Measurements from ENCODE around the gene COL12A1. TPM values are rescaled to one million over a fixed set of nuclear protein-coding genes. Genes with fewer than 3 reads are reported as not detected.

The COL12A1 gene
- total and polyA plus RNA-seq, 2 donors (not counting 1 experiment from before 2014, with no cell fraction given): not detected

- intact Hi-C loops (cut with micrococcal nuclease): no loop called here
- H3K9me3 Mint-ChIP-seq (ENCODE audit: insufficient read depth): no peaks in the 10 kb centered on the region
- H2AFZ ChIP-seq (ENCODE audit: insufficient read depth, low read depth, low read length, poor library complexity, severe bottlenecking): no peak overlapping the region
- DNase-seq (no peak), ATAC-seq (ENCODE audit: low read depth) (no peak)
- no peaks in the 10 kb centered on the region for H3K4me1 Mint-ChIP-seq
- no peak overlapping the region for H3K4me3 Mint-ChIP-seq
- H3K36me3 ChIP-seq (replicated peaks in 1 of 2; ENCODE audit: control extremely low read depth in 1 of 2, control insufficient read depth in 1 of 2, extremely low read depth in 1 of 2, insufficient read depth in 2 of 2, low read length in 1 of 2): no peaks in the 10 kb centered on the region
- H4K20me1 ChIP-seq (ENCODE audit: control insufficient read depth, insufficient read depth, low read length, poor library complexity, severe bottlenecking): no peaks in the 10 kb centered on the region
- CTCF ChIA-PET: no interaction called here
- H3K27ac ChIP-seq (ENCODE audit: low read length in 2 of 2): no peak overlapping the region
- H3K9me3 ChIP-seq (ENCODE audit: control extremely low read depth in 1 of 3, control insufficient read depth in 2 of 3, insufficient read depth in 1 of 3, low read length in 2 of 3): no peaks in the 10 kb centered on the region
- POLR2A ChIA-PET: no interaction called here
- H3K79me2 ChIP-seq (ENCODE audit: control insufficient read depth, insufficient read depth, low read length): no peaks in the 10 kb centered on the region
- no peaks in the 10 kb centered on the region for H3K27me3 ChIP-seq (replicated peaks in 1 of 4; ENCODE audit: control extremely low read depth in 1 of 4, control insufficient read depth in 3 of 4, insufficient read depth in 4 of 4, low read length in 3 of 4)
- no peak overlapping the region for H3K9ac ChIP-seq (ENCODE audit: low read length)
- no peaks in the 10 kb centered on the region for H3K27me3 Mint-ChIP-seq
- H3K27ac Mint-ChIP-seq: no peak overlapping the region
- no peak overlapping the region for H3K4me2 ChIP-seq (replicated peaks; ENCODE audit: low read depth, low read length, poor library complexity, severe bottlenecking)
- H3K4me3 ChIP-seq (ENCODE audit: control extremely low read depth in 1 of 5, extremely low read depth in 1 of 5, insufficient read depth in 1 of 5, low read depth in 2 of 5, low read length in 4 of 5): no peak overlapping the region
- no peaks in the 10 kb centered on the region for H3K4me1 ChIP-seq (ENCODE audit: control insufficient read depth in 2 of 2, insufficient read depth in 2 of 2, low read length in 2 of 2)
- WGBS (ENCODE audit: insufficient coverage): 100% methylated on average over 1 of the region's 2 CpGs
- TF ChIP-seq CTCF (IDR thresholded peaks at IDR 0.05) (no peak), EZH2 (IDR thresholded peaks at IDR 0.05; ENCODE audit: borderline replicate concordance, insufficient read depth, low read depth, low read length, poor library complexity, severe bottlenecking) (no peak)
These were observed 92.4 kb downstream of the COL12A1 start for GRCh38 chr6:75113446-75113845.

- no peaks in the 10 kb centered on the region for H4K20me1 ChIP-seq (ENCODE audit: control insufficient read depth, insufficient read depth, low read length, poor library complexity, severe bottlenecking)
- no peaks in the 10 kb centered on the region for H3K9me3 Mint-ChIP-seq (ENCODE audit: insufficient read depth)
- ChIA-PET CTCF (no interaction called here), POLR2A (no interaction called here)
- DNase-seq (no peak), ATAC-seq (ENCODE audit: low read depth) (no peak)
- H3K27ac ChIP-seq (ENCODE audit: low read length in 2 of 2): no peak overlapping the region
- no peaks in the 10 kb centered on the region for H3K27me3 ChIP-seq (replicated peaks in 1 of 4; ENCODE audit: control extremely low read depth in 1 of 4, control insufficient read depth in 3 of 4, insufficient read depth in 4 of 4, low read length in 3 of 4)
- H3K4me1 ChIP-seq (ENCODE audit: control insufficient read depth in 2 of 2, insufficient read depth in 2 of 2, low read length in 2 of 2): no peaks in the 10 kb centered on the region
- H3K27me3 Mint-ChIP-seq: no peaks in the 10 kb centered on the region
- no peaks in the 10 kb centered on the region for H3K4me1 Mint-ChIP-seq
- H3K4me3 ChIP-seq (ENCODE audit: control extremely low read depth in 1 of 5, extremely low read depth in 1 of 5, insufficient read depth in 1 of 5, low read depth in 2 of 5, low read length in 4 of 5): no peak overlapping the region
- H3K27ac Mint-ChIP-seq: no peak overlapping the region
- H3K4me3 Mint-ChIP-seq: no peak overlapping the region
- intact Hi-C loops (cut with micrococcal nuclease): no loop called here
- H3K9me3 ChIP-seq (ENCODE audit: control extremely low read depth in 1 of 3, control insufficient read depth in 2 of 3, insufficient read depth in 1 of 3, low read length in 2 of 3): no peaks in the 10 kb centered on the region
- H3K79me2 ChIP-seq (ENCODE audit: control insufficient read depth, insufficient read depth, low read length): no peaks in the 10 kb centered on the region
- no peak overlapping the region for H3K9ac ChIP-seq (ENCODE audit: low read length)
- no peaks in the 10 kb centered on the region for H3K36me3 ChIP-seq (replicated peaks in 1 of 2; ENCODE audit: control extremely low read depth in 1 of 2, control insufficient read depth in 1 of 2, extremely low read depth in 1 of 2, insufficient read depth in 2 of 2, low read length in 1 of 2)
- H3K4me2 ChIP-seq (replicated peaks; ENCODE audit: low read depth, low read length, poor library complexity, severe bottlenecking): no peak overlapping the region
- no peak for TF ChIP-seq CTCF (IDR thresholded peaks at IDR 0.05)
- TF ChIP-seq EZH2 (IDR thresholded peaks at IDR 0.05; ENCODE audit: borderline replicate concordance, insufficient read depth, low read depth, low read length, poor library complexity, severe bottlenecking): no peak
- no CpG with 5 or more reads among the region's 1 CpG for WGBS (ENCODE audit: insufficient coverage)
- H2AFZ ChIP-seq (ENCODE audit: insufficient read depth, low read depth, low read length, poor library complexity, severe bottlenecking): no peak overlapping the region
These were observed 96.1 kb downstream of the COL12A1 start for GRCh38 chr6:75109765-75110164.

All from B cell (primary cell).